Pancreas (tissue), 10 donors: ENCODE results near the gene LRRC26. TPM values are rescaled to one million over a fixed set of nuclear protein-coding genes. Genes with fewer than 3 reads are reported as not detected.

ENCODE experiments used
- ATAC-seq, 4 donors: fragments of 200-7000 bp; cut with Tn5 transposase; one replicate each; pipeline versions ENCODE4 v1.8.0 to v1.9.1; 2020; ENCODE audit warnings: mild to moderate bottlenecking in 4 of 4, moderate library complexity in 4 of 4
- DNase-seq, 6 donors: peaks; one replicate each; pipeline ENCODE4 v3.0.0-alpha.2; 2020
- FAIRE-seq: peaks from 2 replicates; lab custom pipeline; 2012; peaks lifted over from hg19 to GRCh38; lab: Jason Lieb, UNC
- H3K27ac ChIP-seq, 4 donors: fragments of 200-600 bp; sonication (generic); 1 replicate in 3 of 4; 2 replicates in 1 of 4; pipeline versions ENCODE4 v1.5.0 to v1.8.0; 2020
- H3K27me3 ChIP-seq, 4 donors: fragments of 200-600 bp; one replicate each; pipeline ENCODE4 v1.8.0; 2021
- H3K36me3 ChIP-seq, 3 donors: fragments of 200-600 bp; sonication (generic) in 1 of 3; one replicate each; pipeline versions ENCODE4 v1.5.0 to v1.8.0; 2020 to 2021
- H3K4me1 ChIP-seq, 3 donors: fragments of 200-600 bp; one replicate each; pipeline ENCODE4 v1.8.0; 2021
- H3K4me3 ChIP-seq, 4 donors: fragments of 200-600 bp; sonication (generic) in 2 of 4; one replicate each; pipeline versions ENCODE4 v1.5.0 to v1.8.0; 2020 to 2021
- H3K9me3 ChIP-seq, 4 donors: fragments of 200-600 bp; one replicate each; pipeline ENCODE4 v1.8.0; 2021
- CTCF ChIP-seq, 4 donors: fragments of 200-600 bp; sonication (generic) in 3 of 4; IDR thresholded peaks; one replicate each; pipeline versions ENCODE4 v1.5.0 to v1.8.0; 2021; ENCODE audit warnings: antibody characterized with exemption in 4 of 4
- WGBS, 2 donors: extraction: QIAGEN DNeasy Blood & Tissue Kit; methylation state at CpG; one replicate each; pipeline ENCODE4 v1.1.7; 2013; 5-methylcytosine and 5-hydroxymethylcytosine counted together
- intact Hi-C, 3 donors: fragments of 100-400 bp; cut with DNase I; formaldehyde crosslinking; loops; one replicate each; pipeline versions ENCODE4 v1.11.1 to v1.14.2; 2022
- polyA plus RNA-seq, 2 donors: library from polyadenylated mRNA; stranded (reverse); fragments of 200-250 nt; gene quantifications; one replicate each; pipeline ENCODE4 v1.2.3, GENCODE V29; 2013
- total RNA-seq, 6 donors: library from RNA; stranded (reverse); fragmentation: NEBNext Ultra II Directional in 4 of 6; extraction: Animal tissue kit (Norgen Biotek cat#: 25700) in 4 of 6; gene quantifications; one replicate each; pipeline versions ENCODE4 v1.2.1 to v1.2.4, GENCODE V29; 2021 to 2023
- donor health status: healthy with polysubstance abuse.
- donor health status: DM: no; HTN: no; CAD: no; lungs with moderate emphysema.
- donor health status: DM: no; HTN: no; CAD: no.
- donor health status: control.
- donor health status: control.
- donor health status: Bipolar disorder and iron deficiency.
- donor health status: DM: yes; HTN: yes; CAD: no.
- donor health status: DM: no; HTN: no; CAD: no.
- donor health status: DM: no; HTN: no; CAD: no.
- donor health status: DM: yes; HTN: yes; CAD: no.

LRRC26 gene
- total RNA-seq (under 1 TPM; 0.28 to 0.90 (median 0.49) TPM), polyA plus RNA-seq (not detected)

GRCh38 chr9:137169896-137170358 lies at the start of gene LRRC26:
TSS of gene LRRC26 (minus strand) at chr9:137170051. CDS start at chr9:137169943, 108 bp downstream.
- H3K27me3 ChIP-seq = no peaks in the 10 kb centered on the region
- H3K36me3 ChIP-seq = no peaks in the 10 kb centered on the region
- intact Hi-C loops = no loop called here
- DNase-seq (no peak), ATAC-seq (peak in 3 of 4 donors; percentile 9 to 15 (median 12)), FAIRE-seq (no peak)
- WGBS, 2 donors = 12 to 18% methylated on average over 26 to 41 of the region's 41 CpGs
- peak within 1 kb of the TSS; percentile 6 to 47 (median 31) for H3K4me3 ChIP-seq
- peaks cover 6 to 14% (median 13%) of the 10 kb centered on the region in 3 donors for H3K4me1 ChIP-seq
- H3K9me3 ChIP-seq = no peaks in the 10 kb centered on the region
- no peak within 1 kb of the TSS for H3K27ac ChIP-seq
- TF ChIP-seq CTCF (IDR thresholded peaks at IDR 0.05) = no peak

- DNase-seq = peak in 4 of 6 donors; percentile 81 to 89 (median 88)
- H3K4me1 ChIP-seq = peaks cover 6 to 12% (median 7%) of the 10 kb centered on the region in 3 donors
- no peak for TF ChIP-seq CTCF (IDR thresholded peaks at IDR 0.05)
- H3K27me3 ChIP-seq = no peaks in the 10 kb centered on the region
- peak overlapping the region in 2 of 4 donors; percentile 46 to 50 for H3K4me3 ChIP-seq
- no peaks in the 10 kb centered on the region for H3K9me3 ChIP-seq
- H3K36me3 ChIP-seq = no peaks in the 10 kb centered on the region
- peak; percentile 54 to 66 (median 63) for ATAC-seq
- FAIRE-seq = no peak
- WGBS, 2 donors = 27% methylated on average over 12 of the region's 12 CpGs
- H3K27ac ChIP-seq = peak overlapping the region; percentile 70 to 76 (median 72)
- intact Hi-C loops = no loop called here
These were observed 49.0 kb upstream of the LRRC26 start for GRCh38 chr9:137218754-137219271.

GRCh38 chr9:137218212-137218753 lies 48.4 kb upstream of the LRRC26 start:
- TF ChIP-seq CTCF (IDR thresholded peaks at IDR 0.05) = no peak
- peak in 1 of 4 donors; percentile 6 for ATAC-seq
- no peaks in the 10 kb centered on the region for H3K27me3 ChIP-seq
- peak in 1 of 6 donors; percentile 57 for DNase-seq
- H3K4me3 ChIP-seq = peak overlapping the region; percentile 7 to 50 (median 34)
- WGBS, 2 donors = 68 to 71% methylated on average over 18 to 30 of the region's 30 CpGs
- no peaks in the 10 kb centered on the region for H3K36me3 ChIP-seq
- H3K4me1 ChIP-seq = peaks cover 6 to 12% (median 7%) of the 10 kb centered on the region in 3 donors
- FAIRE-seq = no peak
- H3K9me3 ChIP-seq = no peaks in the 10 kb centered on the region
- intact Hi-C loops = no loop called here
- peak overlapping the region; percentile 70 to 76 (median 72) for H3K27ac ChIP-seq

- 41 to 56% methylated on average over 34 to 36 of the region's 36 CpGs for WGBS, 2 donors
- H3K27me3 ChIP-seq = no peaks in the 10 kb centered on the region
- no peaks in the 10 kb centered on the region for H3K36me3 ChIP-seq
- DNase-seq = peak; percentile 84 to 96 (median 90)
- H3K4me1 ChIP-seq = peaks cover under 1 to 5% (median 2%) of the 10 kb centered on the region in 3 donors
- H3K9me3 ChIP-seq = no peaks in the 10 kb centered on the region
- TF ChIP-seq CTCF (IDR thresholded peaks at IDR 0.05) = no peak
- peak overlapping the region; percentile 70 to 76 (median 72) for H3K27ac ChIP-seq
- peak overlapping the region; percentile 18 to 50 (median 34) for H3K4me3 ChIP-seq
- ATAC-seq = peak; percentile 66 to 84 (median 79)
- FAIRE-seq = no peak
- intact Hi-C loops = no loop called here
These were observed 47.7 kb upstream of the LRRC26 start for GRCh38 chr9:137217276-137218211.
